Chondrocyte (in vitro differentiated cells): ENCODE measurements around the gene CCDC183. TPM values are rescaled to one million over a fixed set of nuclear protein-coding genes. Genes with fewer than 3 reads are reported as not detected.

Experiments used
- DNase-seq: peaks from one replicate; pipeline ENCODE4 v3.0.0; 2021; ENCODE audit warnings: mixed read lengths, low spot score
- H3K27ac Mint-ChIP-seq: one replicate; pipeline ENCODE4 v1.8.0; 2021; ENCODE audit warnings: mild to moderate bottlenecking, moderate library complexity, mixed read lengths; ENCODE audit not compliant: unreplicated experiment
- H3K27me3 Mint-ChIP-seq: 2 replicates; pipeline ENCODE4 v1.8.0; 2021; ENCODE audit warnings: low read depth, mixed read lengths
- H3K36me3 Mint-ChIP-seq: 2 replicates; pipeline ENCODE4 v1.8.0; 2021; ENCODE audit warnings: low read depth, mixed read lengths
- H3K4me1 Mint-ChIP-seq: 2 replicates; pipeline ENCODE4 v1.8.0; 2021; ENCODE audit warnings: low read depth, mild to moderate bottlenecking, mixed read lengths
- H3K4me3 Mint-ChIP-seq: one replicate; pipeline ENCODE4 v1.8.0; 2021; ENCODE audit warnings: mild to moderate bottlenecking, moderate library complexity, mixed read lengths; ENCODE audit not compliant: unreplicated experiment
- H3K9me3 Mint-ChIP-seq: 2 replicates; pipeline ENCODE4 v1.8.0; 2021; ENCODE audit warnings: low read depth, mixed read lengths
- total RNA-seq: library from RNA; stranded (reverse); gene quantifications from 3 replicates; pipeline ENCODE4 v1.2.1, GENCODE V29; 2021
- TF ChIP-seq, protein P1 (sequence below): fragments of 200-600 bp; sonication (generic); IDR thresholded peaks from 2 replicates; pipeline ENCODE4 v1.5.0; 2021; ENCODE audit warnings: antibody characterized with exemption, mild to moderate bottlenecking, moderate library complexity

The CCDC183 gene
- total RNA-seq, 1 donor from 2014 or later: 1.5 TPM

DNA sequence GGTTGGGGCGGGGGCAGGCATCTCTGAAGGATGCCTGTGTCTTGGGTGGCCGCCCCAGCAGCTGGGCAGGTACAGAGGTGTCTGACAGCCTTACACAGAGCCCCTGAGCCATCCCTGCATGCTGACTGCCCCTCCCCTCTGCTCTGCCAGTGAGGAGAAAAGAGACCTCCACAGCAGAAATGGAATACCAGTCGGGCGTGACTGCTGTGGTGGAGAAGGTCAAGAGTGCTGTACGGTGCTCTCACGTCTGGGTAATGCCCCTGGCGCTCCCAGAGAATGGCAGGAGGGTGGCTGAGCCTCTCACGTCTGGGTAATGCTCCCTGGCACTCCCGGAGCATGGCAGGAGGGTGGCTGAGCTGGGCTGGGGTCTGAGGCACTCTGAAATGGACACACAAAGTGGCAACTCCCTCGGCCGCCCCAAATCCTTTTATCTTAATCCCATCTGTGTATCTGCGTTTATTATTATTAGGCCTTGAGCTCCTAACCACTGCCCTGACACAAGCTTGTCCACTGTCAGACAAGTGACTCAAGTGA is 9.1 kb downstream of the CCDC183 start:
- Mint-ChIP-seq H3K9me3 (no peaks in the 10 kb centered on the region), H3K4me3 (no peak overlapping the region)

GRCh38 chr9:136806067-136806466 is 9.9 kb downstream of the CCDC183 start:
- Mint-ChIP-seq H3K4me3 (peak overlapping the region; percentile 83), H3K27me3 (peaks cover 13% of the 10 kb centered on the region), H3K4me1 (peaks cover 30% of the 10 kb centered on the region), H3K36me3 (peaks cover 8% of the 10 kb centered on the region), H3K27ac (no peak overlapping the region), H3K9me3 (no peaks in the 10 kb centered on the region)
- peak; percentile 72 for DNase-seq
- TF ChIP-seq, protein P1, sequence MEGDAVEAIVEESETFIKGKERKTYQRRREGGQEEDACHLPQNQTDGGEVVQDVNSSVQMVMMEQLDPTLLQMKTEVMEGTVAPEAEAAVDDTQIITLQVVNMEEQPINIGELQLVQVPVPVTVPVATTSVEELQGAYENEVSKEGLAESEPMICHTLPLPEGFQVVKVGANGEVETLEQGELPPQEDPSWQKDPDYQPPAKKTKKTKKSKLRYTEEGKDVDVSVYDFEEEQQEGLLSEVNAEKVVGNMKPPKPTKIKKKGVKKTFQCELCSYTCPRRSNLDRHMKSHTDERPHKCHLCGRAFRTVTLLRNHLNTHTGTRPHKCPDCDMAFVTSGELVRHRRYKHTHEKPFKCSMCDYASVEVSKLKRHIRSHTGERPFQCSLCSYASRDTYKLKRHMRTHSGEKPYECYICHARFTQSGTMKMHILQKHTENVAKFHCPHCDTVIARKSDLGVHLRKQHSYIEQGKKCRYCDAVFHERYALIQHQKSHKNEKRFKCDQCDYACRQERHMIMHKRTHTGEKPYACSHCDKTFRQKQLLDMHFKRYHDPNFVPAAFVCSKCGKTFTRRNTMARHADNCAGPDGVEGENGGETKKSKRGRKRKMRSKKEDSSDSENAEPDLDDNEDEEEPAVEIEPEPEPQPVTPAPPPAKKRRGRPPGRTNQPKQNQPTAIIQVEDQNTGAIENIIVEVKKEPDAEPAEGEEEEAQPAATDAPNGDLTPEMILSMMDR: no peak

More for the DNA sequence above, 9.1 kb downstream of the CCDC183 start:
- Mint-ChIP-seq H3K27ac (no peak overlapping the region), H3K27me3 (peaks cover 17% of the 10 kb centered on the region), H3K4me1 (peaks cover 34% of the 10 kb centered on the region), H3K36me3 (peaks cover 7% of the 10 kb centered on the region)
- TF ChIP-seq, protein P1: no peak
- peak; percentile 84 for DNase-seq

DNA sequence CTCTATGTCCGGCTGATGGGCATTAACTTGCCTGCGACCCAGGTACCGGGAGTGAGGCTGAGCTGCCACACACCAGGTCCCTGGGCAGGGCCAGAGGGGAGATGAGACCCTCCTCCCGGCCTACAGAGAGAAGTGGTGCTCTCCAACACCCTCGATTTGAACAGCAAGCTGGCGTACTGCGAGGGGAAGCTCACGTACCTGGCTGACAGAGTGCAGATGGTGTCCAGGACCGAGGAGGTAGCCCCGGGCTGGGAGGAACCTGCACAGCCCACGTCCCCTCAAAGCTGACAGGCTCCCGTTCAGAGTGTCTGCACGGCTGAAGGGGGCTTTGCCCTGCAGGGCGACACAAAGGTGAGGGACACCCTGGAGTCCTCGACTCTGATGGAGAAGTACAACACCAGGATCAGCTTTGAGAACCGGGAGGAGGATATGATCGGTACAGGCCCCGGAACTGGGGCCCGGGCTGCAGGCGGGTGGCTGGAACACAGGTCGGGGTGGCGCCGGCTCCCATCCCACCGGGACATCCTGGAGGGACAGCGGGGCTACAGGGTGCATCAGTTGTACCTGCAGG is 10.6 kb downstream of the CCDC183 start:
- peak; percentile 75 for DNase-seq
- Mint-ChIP-seq H3K27me3 (peaks cover 11% of the 10 kb centered on the region), H3K9me3 (no peaks in the 10 kb centered on the region), H3K27ac (no peak overlapping the region), H3K4me3 (peak overlapping the region; percentile 83), H3K4me1 (peaks cover 29% of the 10 kb centered on the region), H3K36me3 (peaks cover 9% of the 10 kb centered on the region)
- TF ChIP-seq, protein P1: no peak

- H3K27ac Mint-ChIP-seq: peak within 1 kb of the TSS; percentile 79
- DNase-seq: peak; percentile 88
- H3K36me3 Mint-ChIP-seq: peaks cover 9% of the 10 kb centered on the region
- H3K4me3 Mint-ChIP-seq: peak within 1 kb of the TSS; percentile 83
- TF ChIP-seq, protein P1: peak; percentile 11
- H3K9me3 Mint-ChIP-seq: no peaks in the 10 kb centered on the region
- H3K4me1 Mint-ChIP-seq: peaks cover 29% of the 10 kb centered on the region
- peaks cover 5% of the 10 kb centered on the region for H3K27me3 Mint-ChIP-seq
Observed at GRCh38 chr9:136807281-136808074, 11.3 kb downstream of the CCDC183 start, which contains the start of gene RABL6. Gene RABL6 (plus strand): TSS chr9:136807948. CDS start chr9:136808197, 249 bp downstream.

DNA sequence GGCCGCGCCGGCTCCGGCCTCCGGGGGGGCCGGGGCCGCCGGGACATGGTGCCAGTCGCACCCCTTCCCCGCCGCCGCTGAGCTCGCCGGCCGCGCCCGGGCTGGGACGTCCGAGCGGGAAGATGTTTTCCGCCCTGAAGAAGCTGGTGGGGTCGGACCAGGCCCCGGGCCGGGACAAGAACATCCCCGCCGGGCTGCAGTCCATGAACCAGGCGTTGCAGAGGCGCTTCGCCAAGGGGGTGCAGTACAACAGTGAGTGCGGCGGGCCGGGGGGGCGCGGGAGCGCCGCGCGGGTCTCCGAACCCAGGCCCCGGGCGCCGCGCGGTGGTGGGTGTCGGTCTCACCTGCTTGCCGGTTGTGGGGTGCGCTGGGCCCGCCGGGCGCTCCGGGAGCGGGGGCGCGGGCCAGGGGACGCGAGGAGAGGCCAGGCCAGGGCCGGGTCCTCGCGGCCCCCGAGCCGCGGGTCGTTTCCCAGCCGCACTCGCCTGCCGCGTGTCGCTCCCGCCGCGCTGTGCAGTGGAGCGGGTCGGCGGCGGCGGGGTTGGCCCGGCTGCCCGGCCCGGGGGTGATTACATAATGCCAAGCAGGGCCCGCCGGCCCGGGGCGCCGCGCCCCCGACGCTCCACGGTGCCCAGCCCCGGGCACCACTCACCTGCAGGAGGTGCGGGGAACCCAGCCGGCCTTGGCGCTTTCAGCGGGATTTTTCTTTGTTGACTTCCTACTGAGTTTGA is 12.1 kb downstream of the CCDC183 start:
- H3K9me3 Mint-ChIP-seq: no peaks in the 10 kb centered on the region
- H3K27ac Mint-ChIP-seq: peak overlapping the region; percentile 79
- H3K4me3 Mint-ChIP-seq: peak overlapping the region; percentile 80
- TF ChIP-seq, protein P1: peak; percentile 16
- peaks cover 5% of the 10 kb centered on the region for H3K27me3 Mint-ChIP-seq
- peaks cover 29% of the 10 kb centered on the region for H3K4me1 Mint-ChIP-seq
- no peak for DNase-seq
- peaks cover 11% of the 10 kb centered on the region for H3K36me3 Mint-ChIP-seq
